BLaER1 treated with 17β-estradiol and CSF1 and Interleukin-3, amounts not matched to agents 10 nM and 100 nM (cell line): ENCODE results near the gene LPCAT1.
A peak's percentile ranks its signal among the peaks of the same experiment; 100 is the strongest.
"Not testable (repeated sequence)": the region's sequence is repeated elsewhere in the genome, so short reads cannot be mapped to it uniquely, and the experiment has no call there.

ENCODE experiments used
- H3K27ac ChIP-seq, 11 experiments: shearing (Covaris generic); formaldehyde crosslinking; 2 replicates each; pipeline ENCODE4 v1.8.1; 2022
- H3K27me3 ChIP-seq, 11 experiments: shearing (Covaris generic); formaldehyde crosslinking; 2 replicates each; pipeline ENCODE4 v1.8.1; 2022
- H3K36me3 ChIP-seq, 11 experiments: shearing (Covaris generic); formaldehyde crosslinking; 2 replicates each; pipeline ENCODE4 v1.8.1; 2022
- H3K4me1 ChIP-seq, 10 experiments: shearing (Covaris generic); formaldehyde crosslinking; 2 replicates each; pipeline ENCODE4 v1.8.1; 2022
- H3K4me2 ChIP-seq, 11 experiments: shearing (Covaris generic); formaldehyde crosslinking; 2 replicates each; pipeline ENCODE4 v1.8.1; 2022
- H3K4me3 ChIP-seq, 10 experiments: shearing (Covaris generic); formaldehyde crosslinking; 2 replicates each; pipeline ENCODE4 v1.8.1; 2022
- H3K9ac ChIP-seq, 11 experiments: shearing (Covaris generic); formaldehyde crosslinking; 2 replicates each; pipeline ENCODE4 v1.8.1; 2022
- H3K9me3 ChIP-seq, 11 experiments: shearing (Covaris generic); formaldehyde crosslinking; replicated peaks in 1 of 11; 2 replicates each; pipeline ENCODE4 v1.8.1; 2022
- H4K20me1 ChIP-seq, 11 experiments: shearing (Covaris generic); formaldehyde crosslinking; 2 replicates each; pipeline ENCODE4 v1.8.1; 2022
- Cebpa-rat ChIP-seq, 11 experiments: shearing (Covaris generic); IDR thresholded peaks; 2 replicates each; pipeline ENCODE4 v1.8.1; 2022

The LPCAT1 gene

DNA sequence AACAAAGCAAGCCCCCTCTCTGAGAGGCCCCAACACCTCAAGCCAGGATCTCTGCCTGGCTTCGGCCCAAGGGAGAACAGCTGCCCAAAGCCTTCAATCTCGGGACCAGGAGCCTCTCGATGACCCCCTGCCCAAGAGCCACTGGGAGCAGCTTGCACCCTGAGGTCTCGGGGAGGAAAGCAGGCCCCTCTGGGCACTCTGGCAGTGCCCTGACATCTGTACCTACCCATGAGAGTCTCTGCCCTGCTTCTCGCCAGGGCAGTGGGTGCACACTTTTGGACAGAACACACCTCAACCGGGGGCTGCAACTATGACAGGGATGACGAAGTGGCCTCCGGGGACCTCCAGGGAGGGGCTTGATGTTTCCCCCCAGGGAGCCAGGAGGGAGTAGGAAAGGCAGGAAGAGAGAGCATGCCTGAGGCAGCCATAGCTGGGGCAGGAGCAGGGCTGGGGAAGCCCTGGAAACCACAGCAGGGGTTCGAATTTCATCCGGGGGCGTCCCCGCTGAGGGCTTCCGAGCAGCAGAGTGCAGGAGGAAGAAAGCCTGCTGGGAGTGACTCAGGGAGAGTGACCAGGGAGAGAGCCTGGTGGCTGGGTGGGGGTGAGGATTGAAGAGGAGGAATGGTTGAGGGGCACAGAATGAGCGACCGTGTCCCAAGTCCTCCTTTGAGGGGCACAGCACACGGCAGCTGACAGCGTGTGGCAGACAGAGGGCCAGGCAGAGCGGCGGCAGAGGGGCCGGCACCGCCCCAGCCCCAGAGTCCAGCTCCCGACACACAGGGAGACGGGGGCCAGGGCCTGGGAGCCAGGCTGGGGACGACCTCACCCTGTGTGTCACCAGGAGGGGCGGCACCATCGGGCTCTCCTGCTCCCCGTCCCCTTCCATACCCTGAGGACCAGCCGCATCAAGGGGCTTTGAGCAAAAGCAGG is 1.8 kb downstream of the LPCAT1 start:
- Histone ChIP-seq H4K20me1 (peaks cover 60 to 64% (median 63%) of the 10 kb centered on the region in 11 experiments), H3K4me1 (peaks cover 46 to 69% (median 56%) of the 10 kb centered on the region in 10 experiments), H3K27me3 (no peaks in the 10 kb centered on the region), H3K4me3 (peak overlapping the region; percentile 87 to 96 (median 92)), H3K4me2 (peak overlapping the region; percentile 98 to 100 (median 100)), H3K27ac (peak overlapping the region in 8 of 11 experiments; percentile 8 to 84 (median 56); a peak in 6 of 22 replicates), H3K9me3 (no peaks in the 10 kb centered on the region), H3K36me3 (peaks cover 34 to 48% (median 41%) of the 10 kb centered on the region in 11 experiments), H3K9ac (peak overlapping the region; percentile 77 to 88 (median 82))
- TF ChIP-seq Cebpa-rat (IDR thresholded peaks at IDR 0.05), result no peak

DNA sequence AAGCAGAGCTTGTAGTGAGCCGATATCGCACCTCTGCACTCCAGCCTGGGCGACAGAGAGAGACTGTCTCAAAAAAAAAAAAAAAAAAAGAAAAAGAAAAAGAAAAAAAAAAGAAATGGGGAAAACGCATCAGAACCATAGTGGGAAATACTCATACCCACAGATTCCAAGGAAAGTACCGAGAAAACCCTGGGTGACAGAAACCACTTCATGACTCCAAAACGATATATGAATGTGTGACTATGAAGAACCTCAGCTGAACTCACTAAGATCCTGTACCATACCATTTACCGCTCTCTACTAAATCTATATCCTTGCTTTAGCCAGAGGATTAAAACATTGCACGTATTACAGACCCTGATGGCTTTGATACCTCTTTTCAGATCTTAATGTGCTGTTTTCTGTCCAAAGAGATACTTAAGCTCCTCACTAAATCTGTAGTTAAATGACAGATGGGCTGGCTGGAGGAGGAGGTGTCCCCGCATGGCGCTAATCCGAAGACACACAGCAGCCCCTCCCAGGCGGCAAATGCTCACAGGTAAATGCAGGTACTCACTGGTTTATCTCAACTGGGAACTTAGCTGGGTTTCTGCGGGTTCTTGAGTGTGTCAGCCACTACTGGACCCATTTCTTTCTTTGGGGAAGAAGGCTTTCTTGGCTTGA is 2.8 kb downstream of the LPCAT1 start:
- H3K27me3 ChIP-seq, result no peaks in the 10 kb centered on the region
- H3K36me3 ChIP-seq, result peaks cover 37 to 58% (median 43%) of the 10 kb centered on the region in 11 experiments
- no peaks in the 10 kb centered on the region for H3K9me3 ChIP-seq
- H3K9ac ChIP-seq, result peak overlapping the region in 2 of 11 experiments; percentile 84 to 86; a peak in 2 of 22 replicates
- peaks cover 70 to 74% (median 73%) of the 10 kb centered on the region in 11 experiments for H4K20me1 ChIP-seq
- H3K4me1 ChIP-seq, result peaks cover 56 to 72% (median 64%) of the 10 kb centered on the region in 10 experiments
- no peak for TF ChIP-seq Cebpa-rat (IDR thresholded peaks at IDR 0.05)
- no peak overlapping the region for H3K4me3 ChIP-seq
- peak overlapping the region in 10 of 11 experiments; percentile 98 to 100 (median 100); a peak in 15 of 22 replicates for H3K4me2 ChIP-seq
- H3K27ac ChIP-seq, result no peak overlapping the region

DNA sequence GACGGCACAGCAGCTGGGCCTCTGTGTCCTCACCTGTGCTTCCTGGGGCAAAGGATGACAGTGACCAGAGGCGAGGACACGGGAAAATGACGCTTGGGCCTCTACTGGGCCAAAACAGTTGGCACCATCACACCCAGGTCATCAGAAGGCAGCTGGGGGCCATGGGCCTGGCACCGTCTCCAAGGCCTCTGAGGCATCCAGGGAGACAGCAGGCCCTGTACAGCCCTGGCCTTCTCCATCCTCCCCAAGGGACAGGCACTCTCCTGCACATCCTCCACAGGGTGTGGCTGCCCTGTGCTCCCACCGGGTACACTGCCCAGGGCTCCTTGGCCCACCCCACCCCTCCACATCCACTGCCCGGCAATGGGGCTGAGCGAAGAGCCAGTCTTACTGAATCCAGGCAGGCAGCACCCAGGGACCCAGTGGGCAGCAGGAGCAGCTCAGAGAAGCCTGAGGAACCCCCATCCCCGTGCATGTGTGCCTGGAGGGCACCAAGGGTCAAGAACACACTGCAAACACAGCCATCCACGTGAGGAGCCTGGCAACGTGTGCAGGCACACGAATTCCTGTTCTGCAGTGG is 4.0 kb downstream of the LPCAT1 start:
- H3K27me3 ChIP-seq, result no peaks in the 10 kb centered on the region
- TF ChIP-seq Cebpa-rat (IDR thresholded peaks at IDR 0.05), result no peak
- H4K20me1 ChIP-seq, result peaks cover 82 to 86% (median 85%) of the 10 kb centered on the region in 11 experiments
- no peak overlapping the region for H3K27ac ChIP-seq
- peaks cover 64 to 77% (median 70%) of the 10 kb centered on the region in 10 experiments for H3K4me1 ChIP-seq
- peak overlapping the region in 1 of 11 experiments; percentile 5; a peak in 1 of 22 replicates for H3K9ac ChIP-seq
- no peaks in the 10 kb centered on the region for H3K9me3 ChIP-seq
- H3K4me2 ChIP-seq, result peak overlapping the region in 1 of 11 experiments; percentile 41; a peak in 1 of 22 replicates
- peaks cover 39 to 63% (median 45%) of the 10 kb centered on the region in 11 experiments for H3K36me3 ChIP-seq
- H3K4me3 ChIP-seq, result no peak overlapping the region

DNA sequence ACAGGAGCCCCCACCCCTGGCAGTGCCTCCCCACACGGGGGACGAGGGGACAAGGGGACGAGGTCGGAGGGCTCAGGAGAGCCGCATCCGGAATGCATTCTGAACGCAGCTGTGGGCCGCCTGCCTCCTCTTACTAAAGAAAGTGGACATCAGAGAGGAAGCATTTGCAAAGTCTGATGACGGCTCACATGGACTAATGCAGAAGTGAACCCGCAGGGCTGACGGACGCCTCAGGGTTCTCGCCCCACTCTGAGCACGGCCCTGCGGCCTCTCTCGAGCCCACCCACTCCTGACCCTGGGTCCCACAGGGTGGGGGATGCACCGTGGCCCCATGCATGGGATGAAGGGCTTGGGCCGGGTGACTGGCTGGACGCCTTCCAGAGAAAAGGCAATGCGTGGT is 5.9 kb downstream of the LPCAT1 start:
- H4K20me1 ChIP-seq, result peaks cover 97 to 100% (median 100%) of the 10 kb centered on the region in 11 experiments
- H3K36me3 ChIP-seq, result peaks cover 53 to 82% (median 61%) of the 10 kb centered on the region in 11 experiments
- no peak overlapping the region for H3K4me3 ChIP-seq
- H3K9me3 ChIP-seq, result no peaks in the 10 kb centered on the region
- H3K4me2 ChIP-seq, result peak overlapping the region in 3 of 11 experiments; percentile 60 to 88 (median 81); a peak in 5 of 22 replicates
- H3K27me3 ChIP-seq, result no peaks in the 10 kb centered on the region
- peaks cover 70 to 86% (median 79%) of the 10 kb centered on the region in 10 experiments for H3K4me1 ChIP-seq
- H3K27ac ChIP-seq, result no peak overlapping the region
- no peak overlapping the region for H3K9ac ChIP-seq
- no peak for TF ChIP-seq Cebpa-rat (IDR thresholded peaks at IDR 0.05)

DNA sequence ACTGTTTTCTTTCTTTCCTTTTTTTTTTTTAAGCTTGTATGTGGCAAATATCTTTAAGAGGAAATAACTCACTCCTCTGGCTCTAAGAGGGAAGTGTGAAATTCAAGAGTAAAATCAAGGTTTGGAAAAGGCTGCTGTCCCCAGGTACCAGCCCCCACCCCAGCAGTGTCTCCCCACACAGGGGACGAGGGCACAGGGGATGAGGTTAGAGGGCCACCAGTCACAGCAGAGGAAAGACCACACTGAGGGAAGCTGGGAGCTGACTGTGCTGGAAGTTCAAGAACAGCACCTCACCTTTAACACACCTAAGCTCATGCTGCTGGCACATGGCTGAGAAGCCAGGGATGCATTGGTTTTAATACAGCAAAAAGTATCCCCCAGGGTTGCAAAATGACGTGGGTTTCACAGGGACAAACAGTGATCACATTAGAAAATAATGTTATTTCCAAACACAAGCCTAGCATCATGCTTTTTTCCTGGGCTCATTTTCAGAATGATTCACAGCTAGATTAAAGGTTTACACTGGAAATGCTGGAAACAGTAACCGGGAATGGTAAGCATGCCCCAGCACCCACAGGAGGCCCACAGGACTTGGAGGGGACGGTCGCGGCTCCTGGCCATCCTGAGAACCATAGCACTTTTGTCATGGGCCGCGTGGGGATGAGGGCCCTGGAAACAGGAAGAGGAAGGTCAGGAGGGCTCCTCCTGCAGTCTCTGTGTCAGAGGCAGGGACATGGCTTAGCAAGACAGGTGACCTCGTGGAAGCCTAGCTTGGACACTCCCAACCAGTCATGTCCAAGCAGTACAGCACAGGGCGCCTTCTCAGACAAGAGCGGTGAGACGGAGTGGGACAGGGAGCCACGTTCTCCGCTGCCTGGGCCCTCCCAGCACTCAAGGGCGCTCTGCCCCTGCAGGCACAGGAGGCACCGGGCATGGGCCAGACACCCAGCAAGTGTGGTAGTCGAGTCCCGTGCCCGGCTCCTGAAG is 6.9 kb downstream of the LPCAT1 start:
- peaks cover 97 to 100% (median 100%) of the 10 kb centered on the region in 11 experiments for H4K20me1 ChIP-seq
- peaks cover 61 to 86% (median 74%) of the 10 kb centered on the region in 10 experiments for H3K4me1 ChIP-seq

DNA sequence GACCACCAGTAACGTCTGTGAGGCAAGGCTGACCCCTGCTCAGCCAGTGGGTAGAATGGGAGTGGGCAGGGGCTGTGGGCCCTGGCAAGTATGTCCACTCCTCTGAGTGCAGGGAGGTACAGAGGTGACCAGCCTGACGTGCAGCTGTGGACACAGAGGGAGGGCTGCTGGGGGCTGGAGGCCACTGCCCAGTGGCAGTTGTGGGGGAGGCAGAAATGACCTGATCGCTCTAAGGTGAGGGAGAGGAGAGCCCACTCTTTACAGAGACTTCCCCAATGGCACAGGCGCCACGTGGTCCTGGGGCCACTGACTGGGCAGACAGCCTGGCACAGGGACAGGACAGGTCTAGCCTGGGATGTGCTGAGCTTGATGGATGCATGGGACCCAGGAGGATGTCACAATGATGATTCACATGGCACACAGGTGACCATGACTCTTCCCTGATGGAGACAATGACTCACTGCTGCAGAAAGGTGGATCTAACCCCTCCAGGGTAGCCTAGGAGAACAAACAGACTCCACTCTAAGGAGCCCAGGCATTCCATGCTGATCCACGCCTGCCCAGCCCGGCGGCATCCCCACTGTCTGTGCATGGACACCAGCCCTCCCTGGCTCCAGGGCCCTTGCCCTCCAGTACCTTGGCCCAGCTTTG is 7.7 kb downstream of the LPCAT1 start:
- Histone ChIP-seq H3K4me3 (no peak overlapping the region), H3K27me3 (no peaks in the 10 kb centered on the region), H4K20me1 (peaks cover 97 to 100% (median 100%) of the 10 kb centered on the region in 11 experiments), H3K36me3 (peaks cover 64 to 92% (median 73%) of the 10 kb centered on the region in 11 experiments), H3K4me2 (peak overlapping the region; percentile 18 to 88 (median 47); a peak in 20 of 22 replicates), H3K9ac (peak overlapping the region in 6 of 11 experiments; percentile 1 to 57 (median 22); a peak in 3 of 22 replicates), H3K9me3 (no peaks in the 10 kb centered on the region), H3K4me1 (peaks cover 52 to 78% (median 65%) of the 10 kb centered on the region in 10 experiments), H3K27ac (peak overlapping the region in 1 of 11 experiments; percentile 25; a peak in 1 of 22 replicates)
- TF ChIP-seq Cebpa-rat (IDR thresholded peaks at IDR 0.05), result no peak

More for the DNA sequence above, 6.9 kb downstream of the LPCAT1 start:
- Histone ChIP-seq H3K4me3 (no peak overlapping the region), H3K9me3 (no peaks in the 10 kb centered on the region), H3K27me3 (no peaks in the 10 kb centered on the region), H3K4me2 (peak overlapping the region in 9 of 11 experiments; percentile 21 to 88 (median 57); a peak in 15 of 22 replicates), H3K27ac (no peak overlapping the region), H3K36me3 (peaks cover 62 to 91% (median 71%) of the 10 kb centered on the region in 11 experiments), H3K9ac (peak overlapping the region in 3 of 11 experiments; percentile 17 to 37 (median 27); a peak in 1 of 22 replicates)
- no peak for TF ChIP-seq Cebpa-rat (IDR thresholded peaks at IDR 0.05)

DNA sequence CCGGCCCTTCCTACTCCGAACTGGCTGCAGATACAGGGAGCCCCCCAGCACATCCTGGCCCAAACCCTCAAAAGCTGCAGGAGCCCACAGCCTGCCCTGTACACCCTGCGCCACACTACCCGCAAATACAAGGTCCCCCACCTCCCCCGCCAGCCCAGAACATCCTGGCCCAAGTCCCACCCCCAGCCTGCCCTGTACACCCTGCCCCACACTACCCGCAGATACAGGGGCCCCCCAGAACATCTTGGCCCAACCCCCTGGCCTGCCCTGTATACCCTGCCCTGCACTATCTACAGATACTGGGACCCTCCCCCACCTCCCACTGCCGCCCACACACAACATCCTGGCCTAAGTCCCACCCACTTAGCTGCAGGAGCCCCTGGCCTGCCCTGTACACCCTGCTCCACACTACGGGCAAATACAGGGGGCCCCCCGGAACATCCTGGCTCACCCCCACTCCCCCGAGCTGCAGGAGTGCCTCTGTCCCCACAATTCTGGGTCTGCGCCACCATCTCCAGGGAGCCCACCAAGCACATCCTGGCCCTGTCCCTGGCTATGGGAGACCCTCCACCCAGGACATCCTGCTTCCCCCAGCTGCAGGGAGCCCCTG is 8.3 kb downstream of the LPCAT1 start:
- peaks cover 66 to 92% (median 75%) of the 10 kb centered on the region in 11 experiments for H3K36me3 ChIP-seq
- peaks cover 99 to 100% (median 100%) of the 10 kb centered on the region in 11 experiments for H4K20me1 ChIP-seq
- peak overlapping the region in 5 of 11 experiments; percentile 1 to 57 (median 9); a peak in 4 of 22 replicates for H3K9ac ChIP-seq
- H3K4me3 ChIP-seq, result no peak overlapping the region
- peak overlapping the region; percentile 18 to 88 (median 47); a peak in 20 of 22 replicates for H3K4me2 ChIP-seq
- peak overlapping the region in 1 of 11 experiments; percentile 25; a peak in 1 of 22 replicates for H3K27ac ChIP-seq
- H3K9me3 ChIP-seq, result no peaks in the 10 kb centered on the region
- H3K27me3 ChIP-seq, result no peaks in the 10 kb centered on the region
- TF ChIP-seq Cebpa-rat (IDR thresholded peaks at IDR 0.05), result no peak
- peaks cover 51 to 83% (median 64%) of the 10 kb centered on the region in 10 experiments for H3K4me1 ChIP-seq

DNA sequence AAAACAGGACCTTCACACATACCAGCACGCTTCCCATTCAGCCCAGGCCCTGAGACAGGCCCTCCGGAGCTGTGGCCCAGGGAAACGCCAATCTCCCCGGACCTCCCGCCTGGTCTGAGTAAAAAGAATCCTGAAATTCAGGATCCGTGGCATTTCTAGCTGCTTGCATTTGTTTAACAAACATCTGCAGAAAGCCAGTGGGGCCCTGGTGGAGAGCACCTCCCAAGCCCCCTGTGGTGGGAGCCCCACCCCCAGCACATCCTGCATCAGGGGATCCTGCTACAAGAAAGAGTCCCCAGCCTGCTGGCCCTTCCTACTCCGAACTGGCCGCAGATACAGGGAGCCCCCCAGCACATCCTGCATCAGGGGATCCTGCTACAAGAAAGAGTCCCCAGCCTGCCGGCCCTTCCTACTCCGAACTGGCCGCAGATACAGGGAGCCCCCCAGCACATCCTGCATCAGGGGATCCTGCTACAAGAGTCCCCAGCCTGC is 8.9 kb downstream of the LPCAT1 start:
- not testable (repeated sequence) for H3K27me3 ChIP-seq, H3K4me3 ChIP-seq, H3K27ac ChIP-seq, H3K9me3 ChIP-seq
- Histone ChIP-seq H3K4me1 (peaks cover 51 to 83% (median 64%) of the 10 kb centered on the region in 10 experiments), H3K36me3 (peaks cover 64 to 92% (median 75%) of the 10 kb centered on the region in 11 experiments), H3K4me2 (peak overlapping the region in 6 of 11 experiments; percentile 9 to 60 (median 40); a peak in 7 of 22 replicates), H4K20me1 (peaks cover 99 to 100% (median 100%) of the 10 kb centered on the region in 11 experiments), H3K9ac (0 out of 22 replicates have a peak overlapping the region, but pooled peaks of 2 of the 11 experiments have one; percentile 9 to 14)
